Liver (tissue), 2 donors: ENCODE data around the gene ANKRD28.

ENCODE experiments used
- CTCF ChIP-seq: fragments of 150-350 bp; IDR thresholded peaks from 2 replicates; pipeline ENCODE4 v1.5.1; 2017; ENCODE audit warnings: improper control_type of control experiment, low read depth, low read length; ENCODE audit not compliant: missing input control
- YY1 ChIP-seq: IDR thresholded peaks from 2 replicates; pipeline ENCODE4 v1.6.1; 2016; ENCODE audit warnings: antibody characterized with exemption, mild to moderate bottlenecking
- donor health status: healthy.

GRCh38 chr3:15800780-15801179 is 3.0 kb upstream of the ANKRD28 start:
- no peak for TF ChIP-seq CTCF
- no peak for TF ChIP-seq YY1
